GM18873 (cell line): ENCODE data around the gene SLC12A7.
"Not testable (repeated sequence)": the region's sequence is repeated elsewhere in the genome, so short reads cannot be mapped to it uniquely, and the experiment has no call there.

Experiments
- ATAC-seq: cut with Tn5 transposase; IDR thresholded peaks from one replicate; pipeline ENCODE4 v1.9.1; 2021; ENCODE audit warnings: mild to moderate bottlenecking, moderate library complexity, moderate number of reproducible peaks; ENCODE audit not compliant: unreplicated experiment, low FRiP score

Gene SLC12A7

DNA sequence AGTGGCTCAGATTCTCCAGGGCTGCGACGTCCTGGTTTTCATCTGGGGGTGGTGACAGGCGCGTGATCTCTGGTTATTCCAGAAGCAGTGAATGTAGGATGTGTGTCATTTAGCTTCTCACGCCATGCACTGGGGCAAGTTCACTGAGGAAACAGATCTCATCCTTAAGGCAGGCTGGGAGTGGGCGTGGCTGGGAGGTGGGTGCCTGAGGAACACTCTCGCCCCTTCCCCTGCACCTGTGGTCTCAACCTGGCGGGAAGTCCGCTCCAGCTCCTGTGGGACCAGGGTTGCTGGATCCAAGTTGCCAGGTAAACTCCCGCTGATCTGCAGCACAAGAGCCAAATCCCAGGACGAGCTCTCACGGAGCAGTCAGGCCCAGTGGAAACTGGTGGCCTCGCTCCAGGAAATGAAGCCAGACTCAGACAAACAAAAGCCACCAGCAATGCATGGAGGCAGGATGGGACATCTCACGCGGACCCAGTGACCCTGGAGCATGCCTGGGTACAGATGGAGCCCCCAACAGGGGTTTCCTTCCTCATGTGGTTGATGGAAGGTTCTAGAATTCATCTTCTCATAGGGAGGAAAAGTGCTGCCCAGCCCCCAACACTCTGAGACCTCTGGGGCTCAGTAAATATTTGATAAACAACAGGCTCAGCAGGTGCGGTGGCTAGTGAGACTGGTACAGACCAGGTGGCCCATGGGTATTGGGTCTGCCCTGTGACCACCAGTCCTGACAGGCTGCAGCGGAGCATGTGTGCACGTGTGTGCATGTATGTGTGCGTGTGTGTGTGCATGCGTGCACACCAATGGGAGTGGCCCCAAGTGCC lies 16.3 kb upstream of the SLC12A7 start:
- ATAC-seq = no peak

DNA sequence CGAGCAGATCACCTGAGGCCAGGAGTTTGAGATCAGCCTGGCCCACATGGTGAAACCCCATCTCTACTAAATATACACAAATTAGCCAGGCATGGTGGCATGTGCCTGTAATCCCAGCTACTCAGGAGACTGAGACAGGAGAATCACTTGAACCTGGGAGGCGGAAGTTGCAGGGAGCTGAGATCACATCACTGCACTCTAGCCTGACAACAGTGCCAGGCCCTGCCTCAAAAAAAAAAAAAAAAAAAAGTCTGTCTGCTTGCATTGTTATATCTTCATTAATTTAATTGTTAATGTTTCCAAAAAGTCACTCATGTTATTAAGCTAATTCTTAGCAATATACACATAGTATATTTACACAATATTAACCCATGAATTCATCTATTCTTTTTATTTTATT lies 13.8 kb upstream of the SLC12A7 start:
- ATAC-seq = not testable (repeated sequence)

DNA sequence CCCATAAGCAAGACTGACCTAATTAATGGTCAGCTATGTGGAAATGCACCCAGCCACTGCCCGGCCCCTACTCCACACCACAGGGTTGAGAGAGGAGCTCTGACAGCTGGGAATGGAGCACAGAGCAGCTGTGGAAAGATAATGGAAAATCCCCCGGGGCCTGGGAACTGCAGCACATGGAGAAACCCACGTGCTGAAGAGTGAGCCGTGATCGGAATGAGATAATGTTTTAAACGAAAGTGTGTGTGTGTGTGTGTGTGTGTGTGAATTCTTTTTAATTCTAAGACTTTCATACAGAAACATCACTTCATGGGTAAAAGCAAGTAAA lies 13.1 kb upstream of the SLC12A7 start:
- no peak for ATAC-seq

DNA sequence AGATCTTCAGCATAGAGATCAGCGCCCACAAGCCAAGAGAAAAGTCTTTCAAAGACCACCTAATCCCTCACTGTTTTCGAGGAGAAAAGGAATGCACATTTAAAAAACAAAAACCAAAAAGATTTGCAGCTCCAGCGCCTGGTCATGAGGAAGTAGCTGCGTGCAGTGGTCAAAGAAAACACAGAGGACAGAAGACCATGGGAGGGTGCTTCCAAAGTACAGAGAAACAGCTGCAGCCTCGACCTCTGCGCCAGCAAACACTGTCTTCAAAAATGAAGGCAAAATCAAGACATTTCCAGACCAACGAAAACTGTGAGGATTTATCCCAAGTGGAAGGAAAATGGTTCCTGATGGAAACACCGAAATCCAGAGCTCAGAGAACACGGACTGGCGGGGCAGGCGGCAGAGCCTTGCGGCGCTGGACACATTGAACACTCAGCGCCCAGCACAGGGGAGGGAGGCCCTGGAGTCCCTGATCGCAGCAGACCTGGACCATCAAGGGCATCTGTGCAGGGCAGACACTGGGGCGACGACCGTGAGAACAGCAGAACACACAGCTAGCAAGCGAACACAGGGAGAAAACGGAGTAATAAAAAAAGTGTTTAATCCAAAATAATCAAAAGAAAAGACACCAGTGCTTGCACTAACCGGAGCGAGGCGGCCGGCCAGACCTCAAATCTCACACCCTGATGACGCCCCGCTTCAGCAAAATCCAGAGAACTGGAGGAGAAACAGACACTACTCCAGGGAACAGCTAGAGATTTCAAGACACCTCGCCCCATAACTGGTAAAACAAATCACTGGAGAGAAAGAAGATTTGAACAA lies 12.6 kb upstream of the SLC12A7 start:
- ATAC-seq = no peak

DNA sequence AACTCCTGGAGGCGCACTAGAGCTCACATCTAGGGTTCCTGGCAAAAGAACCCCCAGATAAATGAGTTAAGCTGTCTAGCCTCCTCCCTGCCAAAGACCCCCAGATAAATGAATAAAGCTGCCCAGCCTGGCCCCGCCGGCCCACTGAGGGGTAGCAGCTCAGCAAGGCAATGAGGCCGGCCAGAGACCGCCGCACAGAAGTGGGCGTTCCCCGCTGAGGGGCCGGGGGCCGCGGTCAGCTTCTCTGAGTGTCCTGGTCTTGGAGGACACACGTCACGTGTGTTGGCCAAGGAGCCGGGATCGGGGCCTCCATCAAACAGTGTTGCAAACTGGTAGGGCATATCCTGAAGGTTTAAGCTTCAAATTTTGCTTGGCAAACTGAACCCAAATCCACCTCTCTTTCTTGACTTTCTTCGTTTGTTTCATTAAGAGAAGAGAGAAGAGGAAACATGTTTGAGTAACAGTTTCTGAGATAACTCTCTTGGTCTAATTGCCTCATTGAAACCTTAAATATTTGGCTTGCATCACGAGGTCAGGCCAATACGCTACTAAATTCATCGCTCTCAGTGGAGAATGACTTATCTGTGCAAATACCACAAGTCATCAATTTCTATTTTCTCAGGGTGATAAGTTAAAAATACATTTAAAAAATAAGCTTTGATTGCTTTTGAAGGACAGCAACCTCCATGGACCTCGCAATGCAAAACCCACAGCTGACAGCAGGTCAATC lies 11.7 kb upstream of the SLC12A7 start:
- ATAC-seq = no peak

DNA sequence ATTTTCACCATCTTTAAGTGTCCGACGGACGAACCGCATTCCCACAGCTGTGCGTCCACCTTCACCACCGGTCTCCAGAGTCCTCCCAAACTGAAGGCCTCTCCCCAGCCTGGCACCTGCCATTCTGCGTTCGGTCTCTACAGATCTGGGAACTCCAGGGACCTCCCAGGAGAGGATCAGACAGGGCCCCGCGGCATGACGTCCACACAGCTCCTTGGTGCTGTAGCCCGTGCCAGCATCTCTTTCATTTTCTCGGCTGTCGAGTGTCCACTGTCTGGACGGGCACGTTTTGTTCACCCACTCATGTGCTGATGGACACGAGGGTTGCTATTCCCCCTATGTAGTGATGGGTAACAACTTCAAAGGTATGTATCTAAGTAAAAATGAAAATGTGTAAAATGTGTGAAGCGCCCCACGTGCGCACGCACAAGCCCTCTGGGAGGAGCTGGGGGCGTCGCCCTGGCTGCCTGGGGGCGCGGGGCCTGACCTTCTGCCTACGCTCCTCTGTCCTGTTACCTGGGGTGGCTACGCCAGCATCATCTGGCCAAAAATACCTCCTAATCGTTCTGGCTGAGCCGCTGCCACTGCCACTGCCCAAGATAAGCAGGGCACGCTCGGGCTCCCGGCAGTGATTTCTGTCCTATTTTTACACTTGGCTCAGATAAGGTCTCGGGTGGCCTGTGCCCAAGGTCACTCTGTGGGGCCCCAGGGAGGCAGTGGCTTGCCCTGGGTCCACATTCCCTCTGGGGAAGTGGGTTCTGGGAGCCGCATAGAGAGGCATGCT lies 10.8 kb upstream of the SLC12A7 start:
- no peak for ATAC-seq

DNA sequence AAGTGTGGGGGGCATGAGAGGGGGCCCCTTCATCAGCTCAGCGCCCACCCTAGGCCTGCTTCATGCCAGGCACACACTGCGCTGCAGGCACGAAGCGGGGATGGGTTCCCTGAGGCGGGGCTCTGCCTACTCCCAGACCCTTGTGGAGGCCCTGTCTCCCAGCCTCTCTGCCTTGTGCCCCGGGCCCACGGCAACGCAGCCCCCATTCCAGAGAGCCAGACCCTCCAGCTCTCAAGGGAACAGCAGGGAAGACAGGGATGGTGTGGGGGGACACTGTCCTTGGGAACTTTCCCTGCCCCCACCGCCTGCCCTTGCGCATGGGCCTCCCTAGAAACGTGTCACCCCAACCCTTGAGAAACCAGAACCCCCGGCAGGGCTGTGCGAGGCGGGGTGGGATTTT lies 10.0 kb upstream of the SLC12A7 start:
- no peak for ATAC-seq

DNA sequence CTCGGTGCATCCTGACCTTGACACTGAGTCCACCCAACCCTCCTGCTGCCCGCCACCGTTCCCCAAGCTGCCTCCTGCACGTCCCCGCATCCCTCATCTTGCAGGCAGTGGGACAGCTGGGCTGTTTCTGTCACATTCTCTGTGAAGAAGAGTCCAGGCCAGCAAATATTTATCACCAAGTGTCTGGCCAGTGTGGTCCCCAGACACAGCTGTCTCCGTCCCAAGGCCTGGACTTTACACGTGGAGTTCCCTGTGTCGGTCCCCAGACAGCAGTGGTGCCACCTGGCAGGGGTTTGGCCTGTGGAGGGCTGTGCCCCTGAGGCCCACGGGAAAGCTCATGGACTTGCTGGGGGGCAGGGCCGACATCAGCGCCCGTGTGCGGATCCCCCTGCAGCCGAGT lies 9.2 kb upstream of the SLC12A7 start:
- ATAC-seq = no peak

DNA sequence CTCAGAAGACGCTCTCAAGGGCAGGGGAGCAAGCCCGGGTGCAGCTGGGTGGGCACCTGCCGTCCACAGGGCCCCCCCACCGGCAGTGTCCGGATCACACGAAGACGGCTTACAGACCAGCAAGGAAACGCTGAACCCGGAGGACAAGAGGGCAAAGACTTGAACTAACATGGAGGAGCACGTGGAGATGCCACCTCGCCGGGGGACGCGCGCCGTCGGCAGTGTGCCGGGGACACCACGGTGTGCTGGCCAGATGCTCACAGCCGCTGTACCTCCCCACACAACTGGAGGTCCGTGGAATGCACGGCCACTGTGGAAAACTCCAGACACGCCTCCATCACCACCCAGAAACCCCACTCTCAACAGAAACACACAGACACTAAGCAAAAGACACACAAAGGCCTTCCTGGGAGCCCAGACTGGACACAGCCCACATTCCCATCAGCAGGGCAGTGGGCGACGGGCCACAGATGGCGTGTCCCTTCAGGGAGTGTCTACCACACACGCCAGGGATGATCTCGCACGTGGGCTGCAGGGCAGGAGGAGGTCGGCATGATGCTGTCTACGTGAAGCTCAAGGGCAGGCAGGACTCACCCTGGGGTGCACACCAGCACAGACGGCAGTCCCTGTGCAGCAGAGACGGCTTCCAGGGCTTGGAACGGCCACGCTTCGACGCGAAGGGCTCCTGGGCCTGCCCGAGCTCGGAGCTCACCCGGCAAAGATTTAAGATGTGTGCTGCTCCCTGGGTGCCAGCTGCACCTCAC lies 8.6 kb upstream of the SLC12A7 start:
- ATAC-seq = no peak

DNA sequence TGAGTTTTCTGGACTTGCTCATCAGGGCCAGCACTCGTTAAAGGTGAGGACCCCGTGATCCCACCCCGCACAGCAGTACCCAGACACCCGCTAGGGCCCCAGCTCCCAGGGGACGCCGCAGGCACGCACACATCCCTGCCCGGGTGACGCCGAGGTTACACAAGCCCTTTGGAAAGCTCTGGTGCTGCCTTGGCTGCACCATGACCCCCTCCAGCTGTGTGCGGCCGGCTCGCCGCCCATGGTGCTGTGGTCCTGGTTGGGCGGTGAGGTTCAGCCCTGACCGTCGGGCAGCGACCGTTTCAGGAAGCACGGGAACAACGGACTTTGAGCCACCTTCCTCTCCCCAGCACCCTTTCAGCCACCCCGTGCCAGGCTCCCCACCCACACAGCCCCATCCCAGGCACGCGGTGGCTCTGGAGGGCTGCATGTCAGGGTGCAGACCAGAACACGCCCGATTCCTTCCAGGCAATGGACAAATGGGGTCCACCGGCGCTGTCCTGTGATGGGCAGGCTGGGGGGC lies 7.5 kb upstream of the SLC12A7 start:
- no peak for ATAC-seq

DNA sequence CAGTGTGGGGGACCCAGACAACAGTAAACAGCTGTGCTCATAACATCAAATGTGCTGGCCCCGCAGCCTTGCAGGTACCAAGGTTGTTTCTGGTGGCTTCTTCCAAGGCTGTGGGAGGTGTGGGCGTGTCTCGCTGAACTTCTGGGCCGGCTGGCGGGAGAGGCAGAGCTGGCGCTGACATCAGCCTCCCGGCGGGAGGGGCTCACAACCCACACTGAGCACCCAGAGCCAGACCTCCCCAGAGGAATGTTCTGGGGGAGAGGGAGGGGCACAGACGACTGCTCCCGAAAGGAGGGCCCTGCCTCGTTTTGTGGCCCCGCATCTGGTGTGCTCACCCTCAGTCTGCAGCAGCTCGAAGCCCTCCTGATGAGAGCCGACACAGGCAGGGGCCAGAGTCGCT lies 6.9 kb upstream of the SLC12A7 start:
- ATAC-seq = no peak

DNA sequence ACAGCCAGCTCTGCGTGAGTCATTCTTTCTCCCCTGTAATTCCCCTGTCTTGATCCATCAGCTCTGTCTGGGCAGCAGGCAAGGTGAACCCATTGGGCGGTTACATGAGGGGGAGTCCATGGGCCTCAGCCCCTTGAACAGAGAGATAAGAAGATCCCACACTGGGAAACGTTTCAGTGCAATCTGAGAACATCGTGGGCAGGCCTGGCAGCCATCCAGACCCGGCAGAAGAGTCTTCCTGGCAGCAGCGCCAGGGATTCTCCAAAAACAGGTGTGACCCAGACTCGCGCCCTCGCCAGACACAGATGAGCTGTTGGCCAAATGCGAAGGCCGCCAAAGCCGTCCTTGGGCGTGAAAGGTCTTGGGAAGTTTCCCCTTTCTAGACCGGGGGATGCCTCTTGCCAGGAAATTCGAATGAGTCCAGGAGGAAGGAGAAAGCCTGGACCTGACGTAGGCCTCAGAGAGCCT lies 6.4 kb upstream of the SLC12A7 start:
- ATAC-seq = no peak

DNA sequence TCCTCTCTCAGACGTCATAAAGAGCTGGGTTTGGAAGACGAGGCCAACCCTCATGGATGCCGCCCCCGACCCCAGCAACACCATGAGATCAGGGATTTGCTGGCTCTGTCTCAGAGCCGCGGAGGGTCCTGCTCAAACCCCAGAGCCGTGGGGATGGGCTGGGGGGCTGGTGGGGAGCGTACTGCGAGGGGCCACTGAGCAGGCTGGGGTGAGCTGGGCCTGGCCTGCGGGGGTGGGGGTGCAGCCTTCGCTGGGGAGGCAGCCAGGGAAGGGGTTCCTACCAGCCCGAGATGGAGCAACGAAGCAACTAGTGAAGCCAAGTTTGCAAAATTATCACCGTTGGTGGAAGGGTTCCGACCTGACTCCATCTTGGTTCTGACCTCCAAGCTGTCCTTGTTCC lies 5.1 kb upstream of the SLC12A7 start:
- ATAC-seq = no peak

DNA sequence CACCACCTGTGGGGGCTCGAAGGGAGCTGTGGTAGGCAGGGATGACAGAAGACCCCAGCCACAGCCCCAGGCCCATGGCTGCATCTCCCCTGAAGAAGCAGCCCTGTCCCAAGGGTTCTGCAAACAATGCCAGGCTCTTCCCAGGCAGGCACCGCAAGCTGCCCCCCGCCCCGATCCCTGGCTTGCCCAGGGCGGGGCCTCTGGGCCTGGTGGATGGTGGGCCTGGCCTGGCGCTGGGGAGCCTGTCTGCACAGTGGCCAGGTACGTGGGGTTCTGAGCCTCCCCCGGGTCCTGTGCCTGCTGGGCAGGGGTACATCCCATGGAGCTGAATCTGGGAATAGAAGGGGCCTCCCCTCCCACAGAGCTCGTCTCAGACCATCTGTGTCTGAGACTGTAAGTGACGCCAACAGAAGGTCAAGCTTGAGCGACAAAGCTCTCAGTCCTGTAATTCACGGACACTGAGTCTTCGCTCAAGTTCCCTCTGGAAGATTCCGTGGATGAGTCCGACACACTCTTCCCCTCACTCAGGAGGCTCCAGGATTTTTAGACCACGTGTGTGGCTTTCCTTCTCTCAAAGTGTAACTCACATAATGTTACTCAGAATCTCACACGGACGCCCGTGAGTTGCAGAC lies 4.4 kb upstream of the SLC12A7 start:
- no peak for ATAC-seq

DNA sequence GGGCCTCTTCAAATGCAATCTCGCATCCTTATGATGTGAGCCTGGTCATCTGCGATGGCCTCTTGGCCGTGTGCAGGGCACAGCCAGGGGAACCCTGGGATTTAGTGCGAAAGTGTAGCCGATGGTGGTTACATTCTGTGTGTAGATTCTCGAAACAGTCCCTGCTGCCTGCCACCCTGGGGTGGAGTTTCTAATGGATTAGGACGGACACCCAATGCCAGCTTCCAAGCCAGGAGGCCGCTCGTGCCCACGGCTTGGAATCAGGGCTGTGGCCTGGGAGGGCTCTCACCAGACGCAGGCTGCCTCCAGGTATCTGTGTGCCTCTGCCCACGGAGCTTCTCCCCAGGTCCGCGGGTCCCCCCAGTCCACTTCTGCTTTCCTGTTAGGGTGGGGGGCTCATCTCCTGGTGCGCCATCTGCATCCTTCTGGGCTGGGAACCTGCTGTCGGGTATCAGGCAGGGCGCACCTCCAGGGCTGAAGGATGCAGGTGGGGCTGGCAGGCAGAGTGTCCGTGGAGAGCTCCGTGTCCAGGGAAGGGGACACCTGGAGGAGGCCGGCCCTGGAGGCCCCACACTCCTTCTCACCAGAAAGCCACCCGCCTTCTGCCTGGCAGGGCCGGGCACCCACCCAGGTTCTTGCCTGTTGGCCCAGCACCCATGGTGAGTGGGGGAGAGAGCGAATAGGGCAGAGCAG lies 3.4 kb upstream of the SLC12A7 start:
- ATAC-seq = no peak

DNA sequence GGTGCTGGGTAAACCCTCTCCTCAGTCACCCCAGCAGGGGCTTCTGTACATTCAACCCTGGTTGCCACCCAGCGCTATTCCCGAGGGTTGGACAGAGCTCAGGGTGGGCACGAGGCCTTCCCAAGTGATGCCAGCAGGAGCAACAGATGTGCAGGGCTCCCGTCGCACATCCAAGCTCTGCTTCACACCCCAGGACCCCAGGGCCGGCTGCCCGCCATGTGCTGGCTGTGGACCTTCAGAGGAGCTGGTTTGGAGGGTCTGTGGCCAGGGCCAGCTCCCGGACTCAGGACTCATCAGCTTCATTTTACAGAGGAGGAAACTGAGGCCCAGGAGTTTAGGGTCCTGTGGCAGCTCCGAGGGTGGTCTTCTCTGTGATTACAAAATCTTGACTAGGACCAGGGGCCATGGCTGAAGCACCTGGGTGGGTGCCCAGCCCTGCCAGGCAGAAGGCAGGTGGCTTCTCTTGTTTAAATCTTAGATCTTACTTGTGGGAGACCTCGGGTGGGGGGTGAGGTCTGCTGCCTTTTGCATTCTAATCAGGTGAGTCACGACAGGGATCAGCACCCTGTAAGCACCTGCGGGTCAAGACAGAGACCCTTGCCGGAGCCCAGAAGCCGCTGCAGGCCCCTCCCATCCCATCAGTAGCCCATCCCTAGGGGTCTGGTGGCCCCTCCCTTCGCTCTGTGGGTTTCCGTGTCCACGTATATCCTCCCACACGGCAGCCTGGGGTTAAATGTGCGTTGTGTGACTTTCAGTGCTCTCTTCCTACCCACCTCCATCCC lies 2.1 kb upstream of the SLC12A7 start:
- no peak for ATAC-seq

DNA sequence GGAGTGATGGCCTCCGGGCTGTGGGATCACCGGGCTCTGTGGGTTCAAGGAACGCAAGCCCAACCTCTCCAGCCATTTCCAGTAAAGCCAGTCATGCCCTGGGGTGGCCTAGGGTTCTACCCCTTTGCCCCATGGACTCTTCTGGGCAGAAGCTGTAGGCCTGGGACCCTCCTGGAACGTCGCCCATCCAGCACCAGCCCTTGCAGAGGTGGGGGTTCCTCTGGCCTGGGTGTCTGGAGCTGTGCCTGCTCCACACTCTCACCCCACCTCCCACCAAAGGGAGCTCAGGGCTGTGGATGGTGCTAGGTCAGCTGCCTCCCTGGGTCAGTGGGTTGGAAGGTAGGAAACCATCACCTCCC lies 1.4 kb upstream of the SLC12A7 start:
- ATAC-seq = no peak
